ENCODE measurements around the gene RABGAP1L.

Gene RABGAP1L

GRCh38 chr1:174152427-174152826 is 6.9 kb upstream of the RABGAP1L start (continued):
- TF ChIP-seq ZNF174 (tag by site-specific recombination; IDR thresholded peaks at IDR 0.05) = no peak
- TF ChIP-seq, protein P1, sequence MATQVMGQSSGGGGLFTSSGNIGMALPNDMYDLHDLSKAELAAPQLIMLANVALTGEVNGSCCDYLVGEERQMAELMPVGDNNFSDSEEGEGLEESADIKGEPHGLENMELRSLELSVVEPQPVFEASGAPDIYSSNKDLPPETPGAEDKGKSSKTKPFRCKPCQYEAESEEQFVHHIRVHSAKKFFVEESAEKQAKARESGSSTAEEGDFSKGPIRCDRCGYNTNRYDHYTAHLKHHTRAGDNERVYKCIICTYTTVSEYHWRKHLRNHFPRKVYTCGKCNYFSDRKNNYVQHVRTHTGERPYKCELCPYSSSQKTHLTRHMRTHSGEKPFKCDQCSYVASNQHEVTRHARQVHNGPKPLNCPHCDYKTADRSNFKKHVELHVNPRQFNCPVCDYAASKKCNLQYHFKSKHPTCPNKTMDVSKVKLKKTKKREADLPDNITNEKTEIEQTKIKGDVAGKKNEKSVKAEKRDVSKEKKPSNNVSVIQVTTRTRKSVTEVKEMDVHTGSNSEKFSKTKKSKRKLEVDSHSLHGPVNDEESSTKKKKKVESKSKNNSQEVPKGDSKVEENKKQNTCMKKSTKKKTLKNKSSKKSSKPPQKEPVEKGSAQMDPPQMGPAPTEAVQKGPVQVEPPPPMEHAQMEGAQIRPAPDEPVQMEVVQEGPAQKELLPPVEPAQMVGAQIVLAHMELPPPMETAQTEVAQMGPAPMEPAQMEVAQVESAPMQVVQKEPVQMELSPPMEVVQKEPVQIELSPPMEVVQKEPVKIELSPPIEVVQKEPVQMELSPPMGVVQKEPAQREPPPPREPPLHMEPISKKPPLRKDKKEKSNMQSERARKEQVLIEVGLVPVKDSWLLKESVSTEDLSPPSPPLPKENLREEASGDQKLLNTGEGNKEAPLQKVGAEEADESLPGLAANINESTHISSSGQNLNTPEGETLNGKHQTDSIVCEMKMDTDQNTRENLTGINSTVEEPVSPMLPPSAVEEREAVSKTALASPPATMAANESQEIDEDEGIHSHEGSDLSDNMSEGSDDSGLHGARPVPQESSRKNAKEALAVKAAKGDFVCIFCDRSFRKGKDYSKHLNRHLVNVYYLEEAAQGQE (tag by site-specific recombination; IDR thresholded peaks at IDR 0.05) = no peak
- no peak for TF ChIP-seq ZBTB20 (tag by site-specific recombination; IDR thresholded peaks at IDR 0.05)

DNA sequence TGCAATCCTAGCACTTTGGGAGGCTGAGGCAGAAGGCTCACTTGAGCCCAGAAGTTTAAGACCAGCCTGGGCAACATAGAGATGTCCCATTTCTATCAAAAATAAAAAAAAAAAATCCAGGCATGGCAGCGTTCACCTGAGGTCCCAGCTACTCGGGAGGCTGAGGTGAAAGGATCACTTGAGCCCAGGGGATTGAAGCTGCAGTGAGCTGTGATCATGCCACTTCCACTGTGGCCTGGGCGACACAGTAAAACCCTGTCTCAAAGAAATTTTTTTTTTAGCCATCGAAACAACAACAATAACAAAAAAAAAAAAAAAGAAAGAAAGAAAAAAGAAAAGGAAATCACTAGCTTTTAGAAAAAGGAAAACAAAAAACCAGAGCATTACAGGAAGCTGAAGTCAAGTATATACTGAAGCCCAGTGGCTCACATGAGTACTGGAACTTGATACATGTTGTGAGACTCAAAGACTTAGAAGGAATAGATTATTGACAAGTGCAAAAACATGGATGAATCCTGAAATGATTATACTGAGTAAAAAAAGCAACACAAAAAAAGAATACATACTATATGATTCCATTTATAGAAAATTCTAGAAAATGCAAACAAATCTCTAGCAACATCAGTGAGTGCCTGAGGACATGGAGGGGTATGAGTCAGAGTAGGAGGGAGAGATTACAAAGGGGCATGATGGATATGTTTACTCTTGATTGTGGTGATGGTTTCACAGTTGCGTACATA is 6.1 kb upstream of the RABGAP1L start:
- POLR2A ChIA-PET = no interaction called here
- no peak overlapping the region for H3K4me3 ChIP-seq (ENCODE audit: low read depth, low read length)
- CTCF ChIA-PET = interaction anchor here (0.6 to 0.8 kb wide), 3 partner anchors 99 to 1412 kb away, joined by 3 to 4 read pairs (median 3); no protein-coding TSS in a partner anchor
- TF ChIP-seq MYNN (tag by site-specific recombination; IDR thresholded peaks at IDR 0.05; ENCODE audit: borderline replicate concordance) (no peak), ZNF184 (tag by site-specific recombination; IDR thresholded peaks at IDR 0.05) (no peak), ZNF830 (tag by site-specific recombination; IDR thresholded peaks at IDR 0.05; ENCODE audit: low read depth) (no peak), ZNF626 (tag by site-specific recombination; IDR thresholded peaks at IDR 0.05) (no peak), ZNF335 (tag by site-specific recombination; conservative IDR thresholded peaks at IDR 0.05) (no peak), ZBTB49 (tag by site-specific recombination; IDR thresholded peaks at IDR 0.05; ENCODE audit: low read depth) (no peak), ELK4 (IDR thresholded peaks at IDR 0.05; ENCODE audit: borderline replicate concordance, low read depth, low read length) (no peak), ZNF600 (tag by site-specific recombination; IDR thresholded peaks at IDR 0.05) (no peak), ZBTB17 (tag by site-specific recombination; IDR thresholded peaks at IDR 0.05) (no peak), ZNF785 (tag by site-specific recombination; IDR thresholded peaks at IDR 0.05) (no peak)
- TF ChIP-seq, protein P2, sequence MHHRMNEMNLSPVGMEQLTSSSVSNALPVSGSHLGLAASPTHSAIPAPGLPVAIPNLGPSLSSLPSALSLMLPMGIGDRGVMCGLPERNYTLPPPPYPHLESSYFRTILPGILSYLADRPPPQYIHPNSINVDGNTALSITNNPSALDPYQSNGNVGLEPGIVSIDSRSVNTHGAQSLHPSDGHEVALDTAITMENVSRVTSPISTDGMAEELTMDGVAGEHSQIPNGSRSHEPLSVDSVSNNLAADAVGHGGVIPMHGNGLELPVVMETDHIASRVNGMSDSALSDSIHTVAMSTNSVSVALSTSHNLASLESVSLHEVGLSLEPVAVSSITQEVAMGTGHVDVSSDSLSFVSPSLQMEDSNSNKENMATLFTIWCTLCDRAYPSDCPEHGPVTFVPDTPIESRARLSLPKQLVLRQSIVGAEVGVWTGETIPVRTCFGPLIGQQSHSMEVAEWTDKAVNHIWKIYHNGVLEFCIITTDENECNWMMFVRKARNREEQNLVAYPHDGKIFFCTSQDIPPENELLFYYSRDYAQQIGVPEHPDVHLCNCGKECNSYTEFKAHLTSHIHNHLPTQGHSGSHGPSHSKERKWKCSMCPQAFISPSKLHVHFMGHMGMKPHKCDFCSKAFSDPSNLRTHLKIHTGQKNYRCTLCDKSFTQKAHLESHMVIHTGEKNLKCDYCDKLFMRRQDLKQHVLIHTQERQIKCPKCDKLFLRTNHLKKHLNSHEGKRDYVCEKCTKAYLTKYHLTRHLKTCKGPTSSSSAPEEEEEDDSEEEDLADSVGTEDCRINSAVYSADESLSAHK (tag by site-specific recombination; IDR thresholded peaks at IDR 0.05) = no peak
- H3K36me3 ChIP-seq (ENCODE audit: control insufficient read depth in 2 of 2, insufficient read depth in 1 of 2, low read length in 2 of 2) = no peaks in the 10 kb centered on the region
- H3K4me1 ChIP-seq (ENCODE audit: control insufficient read depth, insufficient read depth, low read length) = no peaks in the 10 kb centered on the region
- no peak overlapping the region for H3K27ac ChIP-seq (ENCODE audit: extremely low read depth, low read depth, low read length)
- no peaks in the 10 kb centered on the region for H3K9me3 ChIP-seq (ENCODE audit: control insufficient read depth, insufficient read depth, low read depth, low read length)

Data from HEK293 (cell line).